GM23248 (cell line): ENCODE results near the gene GAB3. TPM values are rescaled to one million over a fixed set of nuclear protein-coding genes. Genes with fewer than 3 reads are reported as not detected.

Source experiments
- DNase-seq: peaks from one replicate; pipeline ENCODE4 v3.0.0-alpha.2; 2015
- H2AFZ ChIP-seq: fragments of 200-600 bp; sonication (generic); 2 replicates; pipeline ENCODE4 v1.6.1; 2016; ENCODE audit warnings: antibody characterized with exemption
- H3F3A ChIP-seq: fragments of 200-600 bp; sonication (generic); 2 replicates; pipeline ENCODE4 v1.6.1; 2016; ENCODE audit warnings: mild to moderate bottlenecking, antibody characterized with exemption, mixed run types; ENCODE audit not compliant: insufficient read depth
- H3K27ac ChIP-seq: fragments of 200-600 bp; sonication (generic); 2 replicates; pipeline ENCODE4 v1.5.1; 2016; ENCODE audit warnings: mild to moderate bottlenecking
- H3K27me3 ChIP-seq: fragments of 200-600 bp; sonication (generic); replicated peaks from 2 replicates; pipeline ENCODE4 v1.6.1; 2016; ENCODE audit warnings: mild to moderate bottlenecking; ENCODE audit not compliant: insufficient read depth
- H3K36me3 ChIP-seq: fragments of 200-600 bp; sonication (generic); 2 replicates; pipeline ENCODE4 v1.6.1; 2016; ENCODE audit warnings: low read depth, mild to moderate bottlenecking
- H3K4me1 ChIP-seq: fragments of 200-600 bp; sonication (generic); 2 replicates; pipeline ENCODE4 v1.6.1; 2016; ENCODE audit warnings: mild to moderate bottlenecking; ENCODE audit not compliant: insufficient read depth
- H3K4me2 ChIP-seq: fragments of 200-600 bp; sonication (generic); one replicate; pipeline ENCODE4 v1.6.1; 2016; ENCODE audit warnings: mild to moderate bottlenecking; ENCODE audit not compliant: unreplicated experiment
- H3K4me3 ChIP-seq: fragments of 200-600 bp; sonication (generic); 2 replicates; pipeline ENCODE4 v1.5.1; 2016; ENCODE audit warnings: mild to moderate bottlenecking
- H3K79me2 ChIP-seq: fragments of 200-600 bp; sonication (generic); 2 replicates; pipeline ENCODE4 v1.6.1; 2016; ENCODE audit warnings: mild to moderate bottlenecking; ENCODE audit not compliant: insufficient read depth
- H3K9ac ChIP-seq: fragments of 200-600 bp; sonication (generic); 2 replicates; pipeline ENCODE4 v1.6.1; 2016; ENCODE audit warnings: mild to moderate bottlenecking
- H3K9me2 ChIP-seq: fragments of 200-600 bp; sonication (generic); 2 replicates; pipeline ENCODE4 v1.6.1; 2016; ENCODE audit warnings: mixed run types, mild to moderate bottlenecking, moderate library complexity; ENCODE audit not compliant: insufficient read depth
- H3K9me3 ChIP-seq: fragments of 200-600 bp; sonication (generic); one replicate; pipeline ENCODE4 v1.6.1; 2017; ENCODE audit warnings: low read depth
- H4K20me1 ChIP-seq: fragments of 200-600 bp; sonication (generic); 2 replicates; pipeline ENCODE4 v1.6.0; 2016; ENCODE audit not compliant: insufficient read depth
- EZH2 ChIP-seq: fragments of 200-600 bp; sonication (generic); IDR thresholded peaks from 2 replicates; pipeline ENCODE4 v1.6.1; 2018; ENCODE audit warnings: antibody characterized with exemption, mild to moderate bottlenecking; ENCODE audit not compliant: insufficient read depth, poor library complexity, severe bottlenecking
- EZH2phosphoT487 ChIP-seq: fragments of 200-600 bp; sonication (generic); IDR thresholded peaks from 2 replicates; pipeline ENCODE4 v1.6.1; 2018; ENCODE audit warnings: antibody characterized with exemption, moderate library complexity, mild to moderate bottlenecking, low read depth; ENCODE audit not compliant: insufficient read depth
- WGBS, 2 experiments: methylation state at CpG; one replicate each; pipeline ENCODE4 v1.1.6; 2015 to 2017; ENCODE audit warnings: low lambda C conversion rate in 2 of 2, low coverage in 1 of 2; ENCODE audit errors: missing lambda C conversion rate in 2 of 2; 5-methylcytosine and 5-hydroxymethylcytosine counted together
- in situ Hi-C: fragments of 300-500 bp; cut with MboI; formaldehyde crosslinking; loops from 2 replicates; pipeline ENCODE4 v1.15.0; 2020
- polyA plus RNA-seq: library from polyadenylated mRNA; unstranded; fragments of >200 nt; fragmentation: Nextera tagmentation; extraction: Ambion mirVana; gene quantifications from 2 replicates; pipeline ENCODE4 v1.2.1, GENCODE V29; 2016
- total RNA-seq: library from RNA; depleted of rRNA; stranded (reverse); fragments of >200 nt; shearing (Covaris generic); gene quantifications from 2 replicates; pipeline ENCODE4 v1.2.3, GENCODE V29; 2014

Gene GAB3
- total and polyA plus RNA-seq, 2 experiments from 2014 or later = 0.76 to 1.0 TPM

DNA sequence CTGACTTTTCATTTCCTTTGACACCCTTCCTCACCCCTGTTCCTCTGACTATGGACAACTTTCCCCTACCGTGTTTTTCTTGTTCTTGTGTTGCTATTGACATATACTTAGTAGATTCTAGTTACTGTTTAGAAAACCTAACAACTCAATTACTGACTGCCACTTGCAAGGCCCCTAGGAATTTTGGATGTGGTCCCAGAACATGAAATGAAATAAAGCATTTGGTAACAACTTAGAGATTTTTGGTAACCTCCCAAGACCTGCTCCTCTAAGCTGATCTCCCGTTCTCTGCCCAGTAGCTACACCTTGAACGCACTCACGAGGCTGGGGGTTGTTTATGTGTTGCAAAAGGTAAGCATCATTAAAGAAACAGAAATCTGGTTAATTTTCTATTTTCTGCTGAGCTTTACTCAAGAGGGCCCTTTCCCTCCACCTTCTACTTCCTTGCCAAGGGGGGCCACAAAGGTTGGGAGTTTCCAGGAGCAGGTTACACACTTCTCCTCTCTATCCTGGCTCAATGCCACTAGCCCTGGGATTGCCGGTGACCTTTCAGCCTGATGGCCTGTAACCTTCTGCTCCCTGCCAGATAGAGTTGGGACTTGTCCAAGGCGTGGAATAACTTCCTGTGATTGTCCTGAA lies 20.5 kb downstream of the GAB3 start:
- H3K4me1 ChIP-seq = peaks cover 69% of the 10 kb centered on the region
- TF ChIP-seq EZH2 (no peak), EZH2phosphoT487 (no peak)
- H3K27me3 ChIP-seq = no peaks in the 10 kb centered on the region
- no peaks in the 10 kb centered on the region for H4K20me1 ChIP-seq
- in situ Hi-C loops = no loop called here
- H3K27ac ChIP-seq = peak overlapping the region; percentile 15; the same call in 1 of the 2 replicates
- 31 to 43% methylated on average over 5 to 6 of the region's 6 CpGs for WGBS, 2 experiments
- H3K9ac ChIP-seq = no peak overlapping the region
- H2AFZ ChIP-seq = no peak overlapping the region
- H3K9me3 ChIP-seq = no peaks in the 10 kb centered on the region
- H3F3A ChIP-seq = peaks cover 65% of the 10 kb centered on the region
- H3K4me3 ChIP-seq = no peak overlapping the region
- peak overlapping the region; percentile 42 for H3K4me2 ChIP-seq
- peak; percentile 72 for DNase-seq
- H3K9me2 ChIP-seq = no peaks in the 10 kb centered on the region
- no peaks in the 10 kb centered on the region for H3K79me2 ChIP-seq
- H3K36me3 ChIP-seq = no peaks in the 10 kb centered on the region

GRCh38 chrX:154729439-154729838 lies 21.4 kb downstream of the GAB3 start:
- Histone ChIP-seq H3K4me3 (no peak overlapping the region), H3K9ac (no peak overlapping the region), H3K79me2 (no peaks in the 10 kb centered on the region), H3K4me1 (peaks cover 60% of the 10 kb centered on the region), H3K4me2 (peak overlapping the region; percentile 28), H3K36me3 (no peaks in the 10 kb centered on the region), H3K27ac (peak overlapping the region; percentile 15; the same call in 1 of the 2 replicates), H4K20me1 (no peaks in the 10 kb centered on the region), H3K27me3 (no peaks in the 10 kb centered on the region), H2AFZ (no peak overlapping the region), H3K9me2 (no peaks in the 10 kb centered on the region), H3F3A (peaks cover 56% of the 10 kb centered on the region), H3K9me3 (no peaks in the 10 kb centered on the region)
- 55 to 63% methylated on average over 3 of the region's 3 CpGs for WGBS, 2 experiments
- in situ Hi-C loops = no loop called here
- TF ChIP-seq EZH2phosphoT487 (no peak), EZH2 (no peak)
- peak; percentile 34 for DNase-seq

GRCh38 chrX:154728431-154729190 lies 22.3 kb downstream of the GAB3 start:
- no peaks in the 10 kb centered on the region for H4K20me1 ChIP-seq
- H3K27ac ChIP-seq = 0 out of 2 replicates have a peak overlapping the region, but pooled peaks have one; percentile 64
- no peak overlapping the region for H3K4me3 ChIP-seq
- no peak for TF ChIP-seq EZH2phosphoT487
- no peak for TF ChIP-seq EZH2
- H3K4me1 ChIP-seq = peaks cover 52% of the 10 kb centered on the region
- in situ Hi-C loops = no loop called here
- no peaks in the 10 kb centered on the region for H3K9me2 ChIP-seq
- no peaks in the 10 kb centered on the region for H3K9me3 ChIP-seq
- no peak overlapping the region for H3K9ac ChIP-seq
- H3K27me3 ChIP-seq = no peaks in the 10 kb centered on the region
- no peaks in the 10 kb centered on the region for H3K36me3 ChIP-seq
- WGBS, 2 experiments = 60 to 67% methylated on average over 7 of the region's 7 CpGs
- H3F3A ChIP-seq = peaks cover 47% of the 10 kb centered on the region
- peak overlapping the region; percentile 28 for H3K4me2 ChIP-seq
- H2AFZ ChIP-seq = no peak overlapping the region
- H3K79me2 ChIP-seq = no peaks in the 10 kb centered on the region
- no peak for DNase-seq

DNA sequence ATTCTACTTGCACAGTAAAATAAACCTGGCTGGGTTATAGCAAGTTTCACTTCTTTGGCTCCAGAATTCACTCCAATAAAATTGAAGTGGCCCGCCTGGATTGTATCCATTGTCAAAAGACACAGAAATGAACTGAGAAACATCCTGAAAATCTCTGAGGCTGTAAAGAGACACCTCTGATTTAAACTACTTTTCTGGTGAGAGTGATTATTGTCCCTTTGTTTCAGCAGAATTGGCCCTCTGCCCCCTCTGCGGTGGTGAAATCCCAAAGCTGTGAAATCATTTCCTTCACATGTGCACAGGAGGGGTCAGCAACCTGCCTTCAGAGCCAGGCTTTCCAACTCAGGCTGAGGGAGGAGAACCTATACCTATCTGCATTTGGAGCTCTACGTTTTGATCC lies 23.0 kb downstream of the GAB3 start:
- in situ Hi-C loops = no loop called here

More for the DNA sequence above, 23.0 kb downstream of the GAB3 start:
- Histone ChIP-seq H3K36me3 (no peaks in the 10 kb centered on the region), H3K4me1 (peaks cover 44% of the 10 kb centered on the region), H2AFZ (no peak overlapping the region), H3K9ac (peak overlapping the region; percentile 46), H3K4me3 (no peak overlapping the region), H3K27me3 (no peaks in the 10 kb centered on the region), H3K27ac (peak overlapping the region; percentile 64), H3K9me2 (no peaks in the 10 kb centered on the region), H3F3A (peaks cover 40% of the 10 kb centered on the region), H4K20me1 (no peaks in the 10 kb centered on the region), H3K9me3 (no peaks in the 10 kb centered on the region), H3K79me2 (no peaks in the 10 kb centered on the region), H3K4me2 (peak overlapping the region; percentile 48)
- WGBS, 2 experiments = 15 to 26% methylated on average over 3 of the region's 3 CpGs
- peak; percentile 70 for DNase-seq
- TF ChIP-seq EZH2phosphoT487 = no peak
- TF ChIP-seq EZH2 = no peak
